Inflammatory macrophage (primary cell): ENCODE results near the gene TRAPPC5.

Experiments used
- DNase-seq, 2 donors: peaks; one replicate each; pipeline ENCODE4 v3.0.0-alpha.2; 2020 to 2022

TRAPPC5 gene

GRCh38 chr19:7676854-7677253 lies 3.8 kb upstream of the TRAPPC5 start, which contains the start of gene MCEMP1:
TSS of gene MCEMP1 (plus strand) at chr19:7677090. CDS start at chr19:7677121, 31 bp downstream.
- peak; percentile 84 to 85 for DNase-seq

- peak; percentile 34 to 50 for DNase-seq
Measured at GRCh38 chr19:7677669-7678311, 2.8 kb upstream of the TRAPPC5 start.

- peak; percentile 52 to 74 for DNase-seq
Measured at GRCh38 chr19:7678971-7679751, 1.5 kb upstream of the TRAPPC5 start.

GRCh38 chr19:7679771-7680605 lies 645 bp upstream of the TRAPPC5 start:
- DNase-seq = no peak

- DNase-seq = peak; percentile 92
Measured at GRCh38 chr19:7681340-7682174, 924 bp downstream of the TRAPPC5 start.

- no peak for DNase-seq
Measured at GRCh38 chr19:7682175-7682855, 1.7 kb downstream of the TRAPPC5 start.

GRCh38 chr19:7685546-7686445 lies 5.2 kb downstream of the TRAPPC5 start:
- no peak for DNase-seq

GRCh38 chr19:7687177-7687576 lies 6.5 kb downstream of the TRAPPC5 start:
- no peak for DNase-seq

- DNase-seq = no peak
Measured at GRCh38 chr19:7689165-7689564, 8.5 kb downstream of the TRAPPC5 start.

GRCh38 chr19:7690779-7691258 lies 10.2 kb downstream of the TRAPPC5 start:
- no peak for DNase-seq

- no peak for DNase-seq
Measured at GRCh38 chr19:7691497-7691896, 10.9 kb downstream of the TRAPPC5 start.

GRCh38 chr19:7692417-7693088 lies 11.9 kb downstream of the TRAPPC5 start:
- DNase-seq = no peak

- DNase-seq = no peak
Measured at GRCh38 chr19:7694499-7694898, 13.9 kb downstream of the TRAPPC5 start.

GRCh38 chr19:7697721-7698287 lies 17.2 kb downstream of the TRAPPC5 start:
- DNase-seq = no peak

- DNase-seq = peak in 1 of 2 donors; percentile 53
Measured at GRCh38 chr19:7698583-7698982, 17.9 kb downstream of the TRAPPC5 start.

GRCh38 chr19:7699003-7699402 lies 18.4 kb downstream of the TRAPPC5 start:
- DNase-seq = no peak

- peak; percentile 47 to 63 for DNase-seq
Measured at GRCh38 chr19:7699417-7700401, 19.1 kb downstream of the TRAPPC5 start.

GRCh38 chr19:7701049-7701653 lies 20.5 kb downstream of the TRAPPC5 start:
- DNase-seq = no peak
